Stimulated activated CD4-positive, alpha-beta T cell treated with anti-CD3 and anti-CD28 coated beads, TNF-alpha, amount 100 ng/mL, for 4 hours (primary cell): Measurements from ENCODE around the gene CD244.
A peak's percentile ranks its signal among the peaks of the same experiment; 100 is the strongest.
"Not testable (repeated sequence)": the region's sequence is repeated elsewhere in the genome, so short reads cannot be mapped to it uniquely, and the experiment has no call there.

Experiments
- DNase-seq, 3 experiments: peaks; one replicate each; pipeline ENCODE4 v3.0.0-alpha.2; 2020; ENCODE audit warnings: low read depth in 3 of 3

CD244 gene, protein sequence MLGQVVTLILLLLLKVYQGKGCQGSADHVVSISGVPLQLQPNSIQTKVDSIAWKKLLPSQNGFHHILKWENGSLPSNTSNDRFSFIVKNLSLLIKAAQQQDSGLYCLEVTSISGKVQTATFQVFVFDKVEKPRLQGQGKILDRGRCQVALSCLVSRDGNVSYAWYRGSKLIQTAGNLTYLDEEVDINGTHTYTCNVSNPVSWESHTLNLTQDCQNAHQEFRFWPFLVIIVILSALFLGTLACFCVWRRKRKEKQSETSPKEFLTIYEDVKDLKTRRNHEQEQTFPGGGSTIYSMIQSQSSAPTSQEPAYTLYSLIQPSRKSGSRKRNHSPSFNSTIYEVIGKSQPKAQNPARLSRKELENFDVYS

DNA sequence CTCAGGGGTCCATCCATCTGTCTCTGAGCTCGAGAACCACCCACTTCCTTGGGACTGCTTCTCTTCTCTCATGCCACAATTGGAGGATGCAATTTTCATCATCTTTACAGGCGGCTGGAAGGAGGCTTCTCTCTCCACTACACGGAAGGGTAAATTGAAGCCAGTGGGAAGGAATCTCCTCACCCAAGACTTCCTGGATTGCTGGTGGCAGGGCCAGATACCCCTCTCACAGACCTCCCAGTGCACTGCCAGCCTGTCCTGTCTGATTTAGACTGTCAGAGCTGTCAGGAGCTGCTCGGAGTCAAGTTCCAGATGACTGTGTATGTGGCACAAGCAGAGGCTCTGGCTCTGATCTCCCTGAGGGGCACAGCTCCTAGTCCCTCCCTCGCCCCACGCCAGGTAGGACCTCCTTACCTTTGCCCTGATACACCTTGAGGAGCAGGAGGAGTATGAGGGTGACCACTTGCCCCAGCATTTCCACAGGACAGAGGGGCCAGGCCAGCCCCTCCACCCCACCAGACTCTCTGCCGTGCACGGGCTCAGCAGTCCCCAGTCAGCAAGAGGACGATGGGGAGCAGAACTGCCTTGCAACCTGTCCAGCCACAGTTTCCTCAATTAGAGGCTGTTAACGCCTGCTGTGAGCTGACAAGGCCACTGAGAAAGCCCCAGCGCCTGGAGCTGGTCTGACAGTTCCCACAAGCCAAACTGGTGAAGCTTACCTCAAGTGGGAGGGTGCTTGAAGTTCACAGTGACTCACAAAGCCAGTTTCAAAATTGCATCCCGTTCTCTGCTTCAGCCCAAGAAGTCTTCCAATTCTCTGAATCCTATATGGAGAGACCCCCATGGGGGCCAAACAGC is at the start of gene CD244:
CD244 (minus strand) TSS at position 685 of the 858 bp plus-strand sequence; CDS start at position 475, 210 bp downstream.
- DNase-seq = peak in 2 of 3 experiments; percentile 3 to 7

DNA sequence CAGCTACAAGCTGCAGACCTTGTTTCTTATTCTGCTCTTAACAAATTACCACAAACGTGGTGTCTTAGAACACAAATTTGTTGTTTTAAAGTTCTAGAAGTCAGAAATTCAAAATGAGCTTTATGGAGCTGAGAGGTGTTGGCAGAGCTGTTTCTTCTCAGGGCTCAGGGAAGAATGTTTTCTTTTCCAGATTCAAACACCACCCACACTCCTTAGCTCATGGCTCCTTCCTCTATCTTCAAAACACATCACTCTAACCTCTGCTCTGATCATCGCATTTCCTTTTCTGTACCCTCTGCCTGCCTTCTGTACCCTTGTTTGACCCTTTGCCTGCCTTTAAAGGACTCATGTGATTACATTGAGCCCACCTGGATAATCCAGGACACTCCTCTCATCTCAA is 49.2 kb upstream of the CD244 start:
- DNase-seq = no peak

DNA sequence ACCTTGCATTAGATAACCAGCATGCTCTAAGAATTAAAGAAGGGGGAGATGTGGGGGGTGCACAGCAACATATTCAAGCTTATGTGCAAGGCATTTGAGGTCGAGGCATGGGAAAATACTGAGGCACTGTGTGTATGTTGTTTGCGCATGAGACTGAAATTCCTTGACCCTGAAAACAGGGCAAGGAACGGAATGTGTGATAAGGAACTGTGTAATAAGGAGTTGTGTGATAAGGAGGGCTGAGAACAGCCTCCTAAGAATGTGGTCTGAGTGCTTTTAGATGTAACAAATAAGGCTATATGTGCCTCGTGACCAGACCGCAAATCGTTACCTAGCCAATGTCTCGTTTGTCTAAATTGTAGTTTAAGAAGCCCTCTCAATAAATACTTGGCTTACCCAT is 48.8 kb upstream of the CD244 start:
- DNase-seq = no peak

DNA sequence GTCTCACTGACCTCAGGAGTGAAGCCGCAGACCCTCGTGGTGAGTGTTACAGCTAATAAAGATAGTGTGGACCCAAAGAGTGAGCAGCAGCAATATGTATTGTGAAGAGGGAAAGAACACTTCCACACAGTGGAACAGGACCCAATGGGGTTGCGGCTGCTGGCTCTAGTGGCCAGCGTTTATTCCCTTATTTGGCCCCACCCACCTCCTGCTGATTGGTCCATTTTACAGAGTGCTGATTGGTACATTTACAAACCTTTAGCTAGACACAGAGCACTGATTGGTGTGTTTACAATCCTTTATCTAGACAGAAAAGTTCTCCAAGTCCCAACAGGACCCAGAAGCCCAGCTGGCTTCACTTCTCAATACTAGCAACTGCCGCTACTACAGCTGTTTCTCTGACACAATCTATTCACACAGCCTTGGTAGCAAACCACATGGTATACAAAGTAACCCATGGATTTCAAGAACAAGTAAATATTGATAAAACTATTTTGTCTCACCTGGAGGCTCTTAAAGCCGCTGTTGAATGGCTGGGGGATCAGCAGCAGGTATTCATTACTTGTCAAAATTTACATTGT is 47.6 kb upstream of the CD244 start:
- no peak for DNase-seq

DNA sequence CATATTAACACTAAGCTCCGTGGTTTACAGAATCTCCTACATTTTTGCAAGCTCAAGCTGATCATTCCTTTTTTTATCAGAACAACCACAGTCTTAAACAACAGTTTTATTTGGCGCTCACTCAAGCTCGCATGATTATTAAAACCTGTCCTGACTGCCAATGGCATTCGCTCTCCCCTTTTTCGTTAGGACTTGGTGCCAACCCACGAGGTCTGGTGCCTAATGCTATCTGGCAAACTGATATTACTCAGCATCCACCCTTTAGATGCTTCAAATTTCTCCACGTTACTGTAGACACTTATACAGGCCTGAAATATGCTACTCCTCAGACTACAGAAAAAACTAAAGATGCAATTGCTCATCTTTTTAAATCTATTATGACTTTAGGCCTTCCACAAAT is 45.3 kb upstream of the CD244 start:
- no peak for DNase-seq

DNA sequence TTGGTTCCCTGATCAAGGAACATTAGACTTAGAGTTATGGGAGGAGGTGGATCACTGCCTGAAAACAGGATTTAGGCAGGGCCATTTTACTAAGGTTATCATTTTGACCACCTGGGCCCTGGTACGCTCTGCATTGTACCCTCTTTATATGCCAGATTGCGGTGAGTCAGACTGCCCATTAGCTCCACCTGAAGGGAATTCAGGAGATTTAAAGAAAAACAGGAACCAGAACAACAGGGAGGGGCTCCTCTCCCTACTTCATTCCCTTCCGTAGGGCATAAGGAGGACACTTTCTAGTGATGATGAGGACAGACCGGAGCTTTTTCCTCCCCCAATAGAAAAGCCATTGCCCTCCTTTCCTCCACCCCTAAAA is 42.9 kb upstream of the CD244 start:
- DNase-seq = no peak

DNA sequence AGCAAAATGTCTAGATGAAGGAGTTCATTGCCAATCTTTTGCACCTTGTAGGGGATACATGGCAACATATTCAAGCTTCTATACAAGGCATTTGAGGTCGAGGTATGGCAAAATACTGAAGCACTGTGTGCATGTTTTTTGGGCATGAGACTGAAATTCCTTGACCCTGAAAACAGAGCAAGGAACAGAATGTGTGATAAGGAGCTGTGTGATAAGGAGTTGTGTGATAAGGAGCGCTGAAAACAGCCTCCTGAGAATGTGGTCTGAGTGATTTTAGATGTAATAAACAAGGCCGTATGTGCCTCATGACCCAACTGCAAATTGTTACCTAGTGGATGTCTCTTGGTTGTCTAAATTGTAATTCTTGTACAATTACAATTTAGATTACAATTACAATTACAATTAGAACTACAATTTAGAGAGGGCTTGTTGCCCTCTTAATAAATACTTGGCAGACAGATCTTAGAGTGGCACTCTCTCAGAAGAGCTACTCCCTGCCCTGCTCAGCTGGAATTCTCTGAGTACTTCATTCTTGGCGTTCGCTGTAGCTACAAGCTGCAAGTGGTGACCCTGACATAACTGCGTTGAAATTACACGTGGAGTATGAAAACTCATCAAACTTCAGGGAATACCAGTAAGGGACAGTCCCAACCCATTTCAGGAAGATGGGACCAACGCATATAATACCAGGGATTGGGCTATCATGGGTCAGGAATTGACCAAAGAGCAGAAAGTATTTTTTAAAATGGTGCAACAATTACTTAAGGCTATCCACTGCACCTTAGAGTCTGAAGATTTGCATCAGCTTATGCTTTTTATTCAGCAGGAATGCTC is 42.3 kb upstream of the CD244 start:
- DNase-seq = no peak

DNA sequence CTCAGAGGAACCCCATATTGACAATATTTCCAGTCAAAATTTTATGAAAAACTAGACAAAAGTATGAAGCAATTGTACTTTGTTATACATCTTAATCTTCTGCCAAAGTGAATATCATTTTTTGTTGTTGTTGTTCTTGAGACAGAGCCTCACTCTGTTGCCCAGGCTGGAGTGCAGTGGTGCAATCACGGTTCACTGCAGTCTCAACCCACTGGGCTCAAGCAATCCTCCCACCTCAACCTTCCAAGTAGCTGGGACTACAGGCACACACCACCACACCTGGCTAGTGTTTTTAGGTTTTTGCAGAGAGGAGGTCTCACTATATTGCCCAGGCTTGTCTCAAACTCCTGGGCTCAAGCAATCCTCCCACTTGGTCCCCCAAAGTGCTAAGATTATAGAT is 39.6 kb upstream of the CD244 start:
- DNase-seq = not testable (repeated sequence)

DNA sequence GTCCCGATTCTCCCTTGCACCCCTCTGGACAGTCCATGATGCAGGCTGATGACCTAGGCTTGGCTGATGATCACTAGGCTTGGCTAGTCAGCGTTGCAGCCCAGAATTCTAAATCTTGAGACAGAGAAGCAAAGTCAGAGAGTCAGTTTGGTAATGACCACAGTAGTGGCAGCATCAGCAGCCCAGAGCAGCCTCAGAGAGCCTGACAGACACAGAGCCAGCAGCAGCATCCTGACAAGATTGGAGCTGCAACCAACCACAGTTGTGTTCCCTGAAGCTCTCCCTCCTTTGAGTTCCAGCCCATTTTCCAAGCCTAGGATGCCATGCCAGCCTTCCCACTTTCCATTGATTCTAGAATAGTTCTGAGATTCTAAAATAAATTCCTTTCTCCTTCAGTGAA is 39.1 kb upstream of the CD244 start:
- no peak for DNase-seq

DNA sequence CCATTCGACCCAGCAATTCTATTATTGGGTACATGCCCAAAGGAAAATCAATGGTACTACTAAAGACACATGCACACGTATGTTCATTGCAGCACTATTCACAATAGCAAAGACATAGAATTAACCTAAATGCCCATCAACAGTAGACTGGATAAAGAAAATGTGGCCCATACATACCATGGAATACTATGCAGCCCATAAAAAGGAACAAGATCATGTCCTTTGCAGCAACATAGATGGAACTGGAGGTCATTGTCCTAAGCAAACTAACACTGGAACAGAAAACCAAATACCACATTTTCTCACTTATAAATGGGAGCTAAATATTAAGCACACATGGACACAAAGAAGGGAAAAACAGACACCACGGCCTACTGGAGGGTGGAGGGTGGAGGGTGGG is 38.0 kb upstream of the CD244 start:
- DNase-seq = not testable (repeated sequence)

DNA sequence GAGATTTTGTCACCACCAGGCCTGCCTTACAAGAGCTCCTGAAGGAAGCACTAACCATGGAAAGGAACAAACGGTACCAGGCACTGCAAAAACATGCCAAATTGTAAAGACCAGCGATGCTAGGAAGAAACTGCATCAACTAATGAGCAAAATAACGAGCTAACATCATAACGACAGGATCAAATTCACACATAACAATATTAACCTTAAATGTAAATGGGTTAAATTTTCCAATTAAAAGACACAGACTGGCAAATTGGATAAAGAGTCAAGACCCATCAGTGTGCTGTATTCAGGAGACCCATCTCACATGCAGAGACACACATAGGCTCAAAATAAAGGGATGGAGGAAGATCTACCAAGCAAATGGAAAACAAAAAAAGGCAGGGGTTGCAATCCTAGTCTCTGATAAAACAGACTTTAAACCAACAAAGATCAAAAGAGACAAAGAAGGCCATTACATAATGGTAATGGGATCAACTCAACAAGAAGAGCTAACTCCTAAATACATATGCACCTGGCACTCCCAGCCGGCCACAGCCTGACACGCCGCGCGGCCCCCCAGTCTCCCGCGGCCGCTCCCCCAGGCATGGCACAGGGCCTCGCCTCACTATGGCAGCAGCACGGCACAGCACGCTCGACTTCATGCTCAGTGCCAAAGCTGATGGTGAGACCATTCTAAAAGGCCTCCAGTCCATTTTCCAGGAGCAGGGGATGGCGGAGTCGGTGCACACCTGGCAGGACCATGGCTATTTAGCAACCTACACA is 31.9 kb upstream of the CD244 start:
- DNase-seq = not testable (repeated sequence)

DNA sequence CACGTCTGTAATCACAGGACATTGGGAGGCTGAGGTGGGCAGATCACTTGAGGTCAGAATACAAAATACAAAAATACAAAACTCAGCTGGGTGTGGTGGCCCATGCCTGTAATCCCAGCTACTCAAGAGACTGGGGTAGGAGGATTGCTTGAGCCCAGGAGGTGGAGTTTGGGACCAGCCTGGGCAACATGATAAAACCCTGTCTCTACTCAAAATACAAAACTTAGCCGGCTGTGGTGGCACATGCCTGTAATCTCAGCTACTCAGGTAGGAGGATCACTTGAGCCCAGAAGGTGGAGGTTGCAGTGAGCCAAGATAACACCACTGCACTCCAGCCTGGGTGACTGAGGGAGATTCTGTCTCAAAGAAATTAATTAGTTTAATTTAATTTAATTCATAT is 28.8 kb upstream of the CD244 start:
- DNase-seq = no peak

DNA sequence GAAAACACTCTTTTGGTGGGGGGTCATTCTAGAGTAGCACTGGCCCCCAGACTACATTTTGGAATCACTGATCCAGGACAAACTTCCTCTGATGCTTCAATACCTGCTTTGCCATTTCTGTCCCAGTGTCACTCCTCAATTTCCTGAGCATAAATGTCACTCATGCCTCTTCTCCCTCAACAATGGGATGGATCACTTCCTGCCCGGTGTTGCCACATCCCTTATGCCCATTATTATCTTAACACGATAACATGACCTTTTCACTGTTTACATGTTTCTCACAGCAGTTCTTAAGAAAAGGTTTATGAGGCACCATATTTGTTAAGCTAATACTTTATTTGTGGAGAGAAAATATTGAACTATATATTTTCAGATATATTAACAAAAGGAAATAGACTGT is 26.2 kb upstream of the CD244 start:
- DNase-seq = no peak

DNA sequence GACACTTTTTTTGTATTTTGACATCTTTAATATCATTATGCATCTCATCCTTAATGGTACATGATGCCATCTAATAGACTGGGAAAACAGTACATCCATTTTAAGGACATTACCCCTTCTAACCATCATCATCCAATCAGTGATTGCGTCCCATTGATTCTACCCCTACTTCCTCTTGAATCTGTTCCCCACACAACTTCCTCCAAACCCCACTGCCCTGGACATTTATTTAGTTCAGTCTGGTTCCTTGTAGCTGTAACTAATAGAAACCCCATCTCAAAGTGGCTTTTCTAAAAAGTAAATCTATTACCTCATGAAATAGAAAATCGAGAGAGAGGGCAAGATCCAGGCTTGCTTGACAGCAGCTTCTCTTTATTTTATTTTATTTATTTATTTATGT is 24.4 kb upstream of the CD244 start:
- DNase-seq = no peak

DNA sequence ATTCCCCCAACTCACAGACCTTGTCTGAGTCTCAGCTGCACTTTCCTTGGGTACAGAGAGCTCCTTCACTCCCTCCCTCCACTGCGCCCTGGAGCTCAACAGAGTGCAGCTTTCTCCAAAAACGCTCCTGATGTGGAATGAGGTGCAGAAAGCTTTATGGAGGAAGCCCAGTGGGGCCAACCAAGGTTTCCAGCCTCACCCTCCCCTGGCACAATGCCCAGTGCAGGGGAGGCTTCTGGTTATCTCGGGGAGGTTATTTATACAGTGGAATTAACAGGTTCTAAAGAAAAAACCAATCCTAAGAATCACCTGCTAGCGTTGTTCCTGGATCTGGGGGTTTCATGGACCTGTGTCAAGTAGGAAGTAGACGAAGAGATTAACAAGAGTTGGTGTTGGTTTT is 22.4 kb upstream of the CD244 start, which contains the start of gene ITLN1:
ITLN1 (minus strand) TSS at position 139 of the 400 bp plus-strand sequence. CDS start 303 bp downstream, outside the sequence.
- DNase-seq = no peak

DNA sequence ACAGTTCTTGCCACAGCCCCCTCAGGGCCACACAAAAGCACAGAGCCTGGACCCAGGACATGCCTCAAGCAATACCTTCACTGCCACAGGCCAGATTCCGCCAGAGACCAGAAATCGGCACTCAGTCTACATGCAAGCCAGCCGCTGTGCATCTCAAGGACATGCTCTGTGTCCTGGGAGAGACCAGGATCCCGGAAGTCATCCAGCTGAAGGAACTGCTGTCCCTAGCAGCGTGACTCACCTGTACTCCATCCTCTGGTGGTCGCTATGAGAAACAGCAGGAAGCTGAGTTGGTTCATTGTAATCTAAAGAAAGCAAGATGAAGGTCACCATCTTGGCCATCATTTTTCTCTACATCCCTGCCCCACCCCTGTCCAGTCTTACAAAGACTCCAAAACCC is 21.9 kb upstream of the CD244 start:
- no peak for DNase-seq

DNA sequence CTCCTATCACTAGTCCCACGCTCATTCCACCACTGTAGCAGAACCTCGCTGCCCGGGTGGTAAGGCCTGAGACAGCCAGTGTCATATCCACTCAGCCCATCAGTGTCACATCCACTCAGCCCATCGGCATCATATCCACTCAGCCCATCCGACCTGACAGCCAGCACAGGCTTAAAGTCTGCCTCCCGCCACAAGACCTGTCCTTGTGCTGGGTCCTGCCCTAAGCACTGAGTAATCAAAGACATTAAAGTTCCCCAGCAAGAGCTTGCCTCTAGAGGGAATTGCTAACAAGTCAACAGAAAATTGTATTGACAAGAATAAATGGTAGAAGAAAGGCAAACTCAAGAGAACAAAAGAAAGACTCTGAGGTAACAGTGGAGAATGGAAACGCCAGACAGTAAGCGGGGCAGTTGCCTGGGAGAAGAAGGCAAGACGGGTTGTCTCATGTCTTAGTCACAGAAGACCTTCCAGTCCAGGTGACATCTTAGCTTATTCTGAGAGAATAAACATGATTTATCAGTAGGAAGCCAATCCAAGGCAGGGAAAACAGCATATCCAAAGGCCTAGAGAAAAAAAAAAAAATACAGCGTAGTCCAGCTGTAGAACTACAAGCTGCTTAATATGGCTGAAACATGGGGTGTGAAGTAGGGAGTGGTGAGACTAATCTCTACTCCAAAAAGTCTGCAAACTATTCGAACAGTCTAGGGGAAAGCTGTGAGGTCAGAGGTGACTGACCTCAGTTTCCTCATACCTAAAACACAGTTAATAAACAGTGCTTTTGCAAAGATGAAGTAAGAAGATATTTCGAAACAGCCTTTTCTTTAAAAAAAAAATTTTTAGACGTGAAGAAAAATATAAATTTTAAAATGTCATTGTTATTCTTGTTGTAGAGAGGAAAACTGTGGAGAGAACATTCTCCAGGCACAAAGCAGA is 21.2 kb upstream of the CD244 start:
- no peak for DNase-seq

DNA sequence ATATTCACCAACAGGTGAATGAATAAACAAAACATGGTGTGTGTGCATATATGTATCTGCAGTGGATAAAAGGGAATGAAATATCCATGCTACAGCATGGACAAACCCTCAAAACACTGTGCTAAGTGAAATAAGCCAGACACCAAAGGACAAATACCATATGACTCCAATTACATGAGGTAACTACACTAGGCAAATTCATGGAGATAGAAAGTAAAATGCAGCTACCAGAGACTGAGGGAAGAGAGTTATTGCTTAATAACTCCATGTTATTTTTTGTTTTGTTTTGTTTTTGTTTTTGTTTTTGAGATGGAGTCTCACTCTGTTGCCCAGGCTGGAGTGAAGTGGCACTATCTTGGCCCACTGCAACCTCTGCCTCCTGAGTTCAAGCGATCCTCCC is 19.9 kb upstream of the CD244 start:
- no peak for DNase-seq

DNA sequence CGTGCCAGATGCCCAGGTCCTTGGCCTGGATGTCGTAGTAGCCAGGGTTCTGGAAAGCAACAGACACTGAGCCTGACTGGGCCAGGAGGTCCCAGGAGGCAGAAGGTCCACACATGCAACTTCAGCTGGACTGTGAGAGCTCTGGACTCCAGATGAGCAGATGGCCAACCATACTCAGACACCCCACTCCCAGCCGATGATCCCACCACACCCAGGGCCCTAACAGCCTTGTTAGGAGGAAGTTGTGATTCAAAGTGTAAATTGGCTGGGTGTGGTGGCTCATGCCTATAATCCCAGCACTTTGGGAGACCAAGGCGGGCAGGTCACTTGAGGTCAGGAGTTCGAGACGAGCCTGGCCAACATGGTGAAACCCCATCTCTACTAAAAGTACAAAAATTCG is 18.6 kb upstream of the CD244 start:
- DNase-seq = not testable (repeated sequence)

DNA sequence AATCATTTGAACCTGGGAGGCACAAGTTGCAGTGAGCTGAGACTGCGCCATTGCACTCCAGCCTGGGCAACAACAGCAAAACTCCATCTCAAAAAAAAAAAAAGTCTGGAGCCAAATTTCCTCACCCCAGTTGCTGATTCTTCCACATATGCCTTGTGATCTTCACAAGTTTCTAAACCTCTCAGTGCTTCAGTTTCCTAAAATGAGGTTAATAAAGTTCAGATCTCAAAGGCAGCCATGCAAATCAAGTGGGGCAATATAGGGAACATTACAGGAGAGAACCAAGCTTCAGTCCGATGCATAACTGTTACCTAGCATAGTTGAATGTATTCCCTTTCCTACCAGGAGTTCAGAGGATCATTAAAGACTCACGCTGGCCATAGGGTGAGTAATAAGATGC is 17.5 kb upstream of the CD244 start:
- no peak for DNase-seq
